Astrocyte (in vitro differentiated cells and primary cell): ENCODE data around the gene OSBP2. TPM values are rescaled to one million over a fixed set of nuclear protein-coding genes. Genes with fewer than 3 reads are reported as not detected.
A peak's percentile ranks its signal among the peaks of the same experiment; 100 is the strongest.

Experiments used
- DNase-seq: peaks from one replicate; pipeline ENCODE4 v3.0.0-alpha.2; 2010; ENCODE audit warnings: low read depth
- FAIRE-seq: peaks from 2 replicates; lab custom pipeline; 2011; peaks lifted over from hg19 to GRCh38; lab: Jason Lieb, UNC
- H2AFZ ChIP-seq: 2 replicates; pipeline ENCODE4 v1.6.0; 2012; ENCODE audit warnings: low read depth, low read length, inconsistent platforms
- H3K27ac ChIP-seq: 2 replicates; pipeline ENCODE4 v1.5.1; 2011; ENCODE audit warnings: low read depth, low read length, inconsistent platforms
- H3K27me3 ChIP-seq: 2 replicates; pipeline ENCODE4 v1.6.0; 2011; ENCODE audit warnings: low read length, inconsistent platforms; ENCODE audit not compliant: insufficient read depth
- H3K36me3 ChIP-seq: 2 replicates; pipeline ENCODE4 v1.5.1; 2011; ENCODE audit warnings: low read length, inconsistent platforms; ENCODE audit not compliant: insufficient read depth
- H3K4me1 ChIP-seq: 2 replicates; pipeline ENCODE4 v1.5.1; 2011; ENCODE audit warnings: low read length, inconsistent platforms; ENCODE audit not compliant: insufficient read depth
- H3K4me2 ChIP-seq: 2 replicates; pipeline ENCODE4 v1.6.0; 2012; ENCODE audit warnings: low read length, inconsistent platforms
- H3K4me3 ChIP-seq: 2 replicates; pipeline ENCODE4 v1.5.1; 2011; ENCODE audit warnings: low read depth, mild to moderate bottlenecking, low read length, inconsistent platforms; ENCODE audit not compliant: insufficient read depth
- H3K79me2 ChIP-seq: 2 replicates; pipeline ENCODE4 v1.6.0; 2012; ENCODE audit warnings: mild to moderate bottlenecking, low read length, inconsistent platforms; ENCODE audit not compliant: insufficient read depth
- H3K9ac ChIP-seq: 2 replicates; pipeline ENCODE4 v1.6.0; 2012; ENCODE audit warnings: mild to moderate bottlenecking, low read length, inconsistent platforms
- H3K9me3 ChIP-seq: 2 replicates; pipeline ENCODE4 v1.5.1; 2012; ENCODE audit warnings: low read depth, mild to moderate bottlenecking, low read length, inconsistent platforms; ENCODE audit not compliant: insufficient read depth
- H4K20me1 ChIP-seq: 2 replicates; pipeline ENCODE4 v1.6.0; 2012; ENCODE audit warnings: low read length, inconsistent platforms; ENCODE audit not compliant: insufficient read depth
- H3K27ac Mint-ChIP-seq: one replicate; pipeline ENCODE4 v1.8.0; 2021; ENCODE audit warnings: mild to moderate bottlenecking, mixed read lengths; ENCODE audit not compliant: unreplicated experiment
- H3K27me3 Mint-ChIP-seq: one replicate; pipeline ENCODE4 v1.8.0; 2021; ENCODE audit warnings: low read depth, mixed read lengths; ENCODE audit not compliant: unreplicated experiment
- H3K36me3 Mint-ChIP-seq: one replicate; pipeline ENCODE4 v1.8.0; 2021; ENCODE audit warnings: low read depth, mixed read lengths; ENCODE audit not compliant: unreplicated experiment
- H3K4me1 Mint-ChIP-seq: one replicate; pipeline ENCODE4 v1.8.0; 2021; ENCODE audit warnings: low read depth, mixed read lengths; ENCODE audit not compliant: unreplicated experiment
- H3K4me3 Mint-ChIP-seq: one replicate; pipeline ENCODE4 v1.8.0; 2021; ENCODE audit warnings: mild to moderate bottlenecking, moderate library complexity, mixed read lengths; ENCODE audit not compliant: unreplicated experiment
- H3K9me3 Mint-ChIP-seq: one replicate; pipeline ENCODE4 v1.8.0; 2021; ENCODE audit warnings: mild to moderate bottlenecking, mixed read lengths; ENCODE audit not compliant: unreplicated experiment
- EZH2 ChIP-seq: IDR thresholded peaks from 2 replicates; pipeline ENCODE4 v1.6.1; 2012; ENCODE audit warnings: mild to moderate bottlenecking, low read length, inconsistent platforms; ENCODE audit not compliant: insufficient read depth
- total RNA-seq: library from RNA; stranded (reverse); gene quantifications from 2 replicates; pipeline ENCODE4 v1.2.1, GENCODE V29; 2021
- TF ChIP-seq, protein P1 (sequence below): IDR thresholded peaks from 2 replicates; pipeline ENCODE4 v1.5.1; 2011; ENCODE audit warnings: low read depth, mild to moderate bottlenecking, inconsistent platforms, low read length, moderate library complexity; ENCODE audit not compliant: insufficient read depth

OSBP2 gene
- total RNA-seq, 1 donor from 2014 or later: 0.48 TPM

DNA sequence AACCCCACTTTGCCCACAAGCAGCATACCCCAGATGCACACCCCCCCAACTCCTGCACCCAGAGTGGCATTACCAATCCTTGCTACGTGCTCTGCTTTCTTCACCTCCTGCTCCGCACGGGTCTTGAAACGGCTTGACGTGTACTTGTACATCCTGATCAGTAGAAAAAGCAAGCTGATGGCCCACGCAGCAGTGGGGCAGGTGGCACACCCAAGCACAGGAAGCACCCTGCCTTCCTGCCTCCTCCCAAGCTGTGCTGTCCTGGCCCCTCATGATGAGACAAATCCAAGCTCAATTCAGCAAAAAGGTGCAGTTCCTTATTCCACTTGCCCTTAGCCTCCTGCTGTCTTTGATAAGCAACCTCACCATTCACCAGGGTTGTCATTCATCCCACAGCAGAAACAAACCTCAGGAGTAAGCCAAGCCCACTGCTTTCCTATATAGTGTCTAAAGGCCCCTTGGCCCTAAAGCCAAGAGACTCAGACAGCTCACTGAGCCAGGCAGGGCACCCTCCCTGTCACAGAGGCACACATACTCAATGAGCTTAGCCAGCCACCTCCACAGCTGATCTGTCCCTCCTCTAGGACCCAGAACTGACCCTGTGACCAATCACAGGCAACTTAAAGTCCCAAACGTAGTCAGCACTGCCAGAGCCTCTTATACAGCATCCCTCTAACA, 246.2 kb downstream of the OSBP2 start:
- no peaks in the 10 kb centered on the region for H3K27me3 Mint-ChIP-seq
- Histone ChIP-seq H3K79me2 (peaks cover 2% of the 10 kb centered on the region), H3K36me3 (peaks cover 79% of the 10 kb centered on the region), H3K9ac (no peak overlapping the region), H3K4me2 (no peak overlapping the region), H3K4me1 (no peaks in the 10 kb centered on the region), H3K9me3 (no peaks in the 10 kb centered on the region), H3K4me3 (no peak overlapping the region), H2AFZ (no peak overlapping the region), H3K27me3 (no peaks in the 10 kb centered on the region), H3K27ac (no peak overlapping the region), H4K20me1 (peaks cover 14% of the 10 kb centered on the region)
- peaks cover 7% of the 10 kb centered on the region for H3K4me1 Mint-ChIP-seq
- H3K36me3 Mint-ChIP-seq: peaks cover 41% of the 10 kb centered on the region
- H3K9me3 Mint-ChIP-seq: no peaks in the 10 kb centered on the region
- FAIRE-seq (no peak), DNase-seq (no peak)
- no peak overlapping the region for H3K27ac Mint-ChIP-seq
- no peak overlapping the region for H3K4me3 Mint-ChIP-seq
- TF ChIP-seq EZH2: no peak
- TF ChIP-seq, protein P1, sequence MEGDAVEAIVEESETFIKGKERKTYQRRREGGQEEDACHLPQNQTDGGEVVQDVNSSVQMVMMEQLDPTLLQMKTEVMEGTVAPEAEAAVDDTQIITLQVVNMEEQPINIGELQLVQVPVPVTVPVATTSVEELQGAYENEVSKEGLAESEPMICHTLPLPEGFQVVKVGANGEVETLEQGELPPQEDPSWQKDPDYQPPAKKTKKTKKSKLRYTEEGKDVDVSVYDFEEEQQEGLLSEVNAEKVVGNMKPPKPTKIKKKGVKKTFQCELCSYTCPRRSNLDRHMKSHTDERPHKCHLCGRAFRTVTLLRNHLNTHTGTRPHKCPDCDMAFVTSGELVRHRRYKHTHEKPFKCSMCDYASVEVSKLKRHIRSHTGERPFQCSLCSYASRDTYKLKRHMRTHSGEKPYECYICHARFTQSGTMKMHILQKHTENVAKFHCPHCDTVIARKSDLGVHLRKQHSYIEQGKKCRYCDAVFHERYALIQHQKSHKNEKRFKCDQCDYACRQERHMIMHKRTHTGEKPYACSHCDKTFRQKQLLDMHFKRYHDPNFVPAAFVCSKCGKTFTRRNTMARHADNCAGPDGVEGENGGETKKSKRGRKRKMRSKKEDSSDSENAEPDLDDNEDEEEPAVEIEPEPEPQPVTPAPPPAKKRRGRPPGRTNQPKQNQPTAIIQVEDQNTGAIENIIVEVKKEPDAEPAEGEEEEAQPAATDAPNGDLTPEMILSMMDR: no peak

DNA sequence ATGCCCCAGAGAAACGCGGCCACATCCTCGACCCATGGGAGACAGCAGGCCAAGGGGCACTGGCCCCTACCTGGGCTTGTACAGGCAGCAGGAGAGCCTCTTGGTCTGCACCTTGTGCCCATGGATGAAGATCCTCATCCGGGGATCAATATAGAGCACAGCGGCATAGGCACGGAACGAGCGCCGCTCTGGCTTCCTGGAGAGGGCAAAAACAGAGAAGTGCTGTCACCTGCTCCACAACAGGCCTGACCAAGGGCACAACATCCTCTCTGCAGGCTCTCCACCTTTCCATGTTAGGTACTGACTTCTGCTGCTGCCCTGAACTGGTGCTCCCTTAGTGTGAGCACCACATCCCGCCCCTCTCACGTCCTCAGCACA, 246.7 kb downstream of the OSBP2 start:
- Histone ChIP-seq H3K4me2 (no peak overlapping the region), H4K20me1 (peaks cover 14% of the 10 kb centered on the region), H2AFZ (no peak overlapping the region), H3K9me3 (no peaks in the 10 kb centered on the region), H3K27ac (no peak overlapping the region), H3K4me1 (no peaks in the 10 kb centered on the region), H3K27me3 (no peaks in the 10 kb centered on the region), H3K79me2 (peaks cover 2% of the 10 kb centered on the region), H3K36me3 (peaks cover 82% of the 10 kb centered on the region), H3K9ac (no peak overlapping the region), H3K4me3 (no peak overlapping the region)
- peaks cover 41% of the 10 kb centered on the region for H3K36me3 Mint-ChIP-seq
- no peak for DNase-seq
- peaks cover 10% of the 10 kb centered on the region for H3K4me1 Mint-ChIP-seq
- TF ChIP-seq EZH2: no peak
- TF ChIP-seq, protein P1: no peak
- no peaks in the 10 kb centered on the region for H3K27me3 Mint-ChIP-seq
- no peak for FAIRE-seq
- no peaks in the 10 kb centered on the region for H3K9me3 Mint-ChIP-seq
- H3K27ac Mint-ChIP-seq: peak overlapping the region; percentile 16
- no peak overlapping the region for H3K4me3 Mint-ChIP-seq

DNA sequence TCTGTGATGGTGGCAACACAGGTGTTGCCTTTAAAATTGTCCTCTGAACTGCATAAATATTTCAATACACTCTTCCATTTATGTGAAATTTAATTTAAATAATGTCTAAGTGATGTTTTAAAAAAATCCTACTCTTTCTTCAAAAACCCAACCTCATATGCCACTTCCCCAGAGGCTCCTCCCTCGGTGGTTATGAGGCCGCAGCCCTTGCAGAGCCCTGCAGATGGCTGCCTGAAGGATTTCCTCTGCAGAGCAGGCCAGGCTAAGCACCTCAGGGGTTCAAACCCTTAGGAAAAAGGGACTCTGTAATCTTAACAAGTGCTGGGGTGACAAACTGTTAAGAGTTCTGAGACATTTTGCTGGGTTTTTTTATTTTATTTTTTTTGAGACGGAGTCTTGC, 248.7 kb downstream of the OSBP2 start:
- no peaks in the 10 kb centered on the region for H3K9me3 ChIP-seq
- H3K4me1 ChIP-seq: no peaks in the 10 kb centered on the region
- peaks cover 27% of the 10 kb centered on the region for H4K20me1 ChIP-seq
- DNase-seq (no peak), FAIRE-seq (no peak)
- peaks cover 2% of the 10 kb centered on the region for H3K79me2 ChIP-seq
- no peak overlapping the region for H3K4me3 ChIP-seq
- no peak overlapping the region for H3K4me3 Mint-ChIP-seq
- H3K4me2 ChIP-seq: no peak overlapping the region
- H3K9ac ChIP-seq: no peak overlapping the region
- no peak overlapping the region for H2AFZ ChIP-seq
- H3K9me3 Mint-ChIP-seq: no peaks in the 10 kb centered on the region
- peaks cover 38% of the 10 kb centered on the region for H3K36me3 Mint-ChIP-seq
- no peaks in the 10 kb centered on the region for H3K27me3 ChIP-seq
- H3K27ac Mint-ChIP-seq: no peak overlapping the region
- no peak overlapping the region for H3K27ac ChIP-seq
- H3K4me1 Mint-ChIP-seq: peaks cover 10% of the 10 kb centered on the region
- H3K27me3 Mint-ChIP-seq: no peaks in the 10 kb centered on the region
- peaks cover 82% of the 10 kb centered on the region for H3K36me3 ChIP-seq
- no peak for TF ChIP-seq EZH2
- TF ChIP-seq, protein P1: no peak
